ENCODE measurements around the gene TUBGCP4.

Gene TUBGCP4

GRCh38 chr15:43370310-43370974 is 459 bp upstream of the TUBGCP4 start:
- POLR2A ChIA-PET, result interaction anchor here (0.6 to 1.5 kb wide), 3 partner anchors 13 to 46 kb away, joined by 3 to 5 read pairs (median 4); no protein-coding TSS in a partner anchor
- H3K4me1 ChIP-seq (ENCODE audit: control insufficient read depth, insufficient read depth, low read length), result no peaks in the 10 kb centered on the region
- peak overlapping the region; percentile 78 for H3K4me3 ChIP-seq (ENCODE audit: low read depth, low read length)
- no peaks in the 10 kb centered on the region for H3K9me3 ChIP-seq (ENCODE audit: control insufficient read depth, insufficient read depth, low read depth, low read length)
- CTCF ChIA-PET, result interaction anchor here (0.6 to 1.9 kb wide), 6 partner anchors 13 to 406 kb away, joined by 3 to 11 read pairs (median 4); partner anchors contain the start of gene ELL3
- H3K36me3 ChIP-seq (ENCODE audit: control insufficient read depth in 2 of 2, insufficient read depth in 1 of 2, low read length in 2 of 2), result peaks cover 0 to 35% of the 10 kb centered on the region in 2 experiments; a peak in 1 of 3 replicates
- TF ChIP-seq ZNF777 (tag by site-specific recombination; IDR thresholded peaks at IDR 0.05; ENCODE audit: borderline replicate concordance) (no peak), REST (tag by site-specific recombination; IDR thresholded peaks at IDR 0.05) (peak; percentile 76), KLF9 (tag by site-specific recombination; IDR thresholded peaks at IDR 0.05; ENCODE audit: low read depth) (peak; percentile 69), PATZ1 (tag by site-specific recombination; IDR thresholded peaks at IDR 0.05) (peak; percentile 24; the same call in 1 of the 2 replicates), HOXC10 (CRISPR knock-in tag; IDR thresholded peaks at IDR 0.05) (no peak), ZNF529 (tag by site-specific recombination; IDR thresholded peaks at IDR 0.05; ENCODE audit: insufficient replicate concordance) (no peak), BCL11B (tag by site-specific recombination; IDR thresholded peaks at IDR 0.05; ENCODE audit: low read depth) (peak; percentile 60; the same call in 1 of the 2 replicates), KLF7 (tag by site-specific recombination; IDR thresholded peaks at IDR 0.05; ENCODE audit: borderline replicate concordance) (no peak)
- H3K27ac ChIP-seq (ENCODE audit: extremely low read depth, low read depth, low read length), result peak overlapping the region; percentile 86; the same call in 1 of the 2 replicates

GRCh38 chr15:43376017-43376705 is 5.3 kb downstream of the TUBGCP4 start:
- Histone ChIP-seq H3K36me3 (ENCODE audit: control insufficient read depth in 2 of 2, insufficient read depth in 1 of 2, low read length in 2 of 2) (peaks cover 23 to 37% of the 10 kb centered on the region in 2 experiments), H3K27ac (ENCODE audit: extremely low read depth, low read depth, low read length) (no peak overlapping the region), H3K9me3 (ENCODE audit: control insufficient read depth, insufficient read depth, low read depth, low read length) (no peaks in the 10 kb centered on the region), H3K4me3 (ENCODE audit: low read depth, low read length) (no peak overlapping the region), H3K4me1 (ENCODE audit: control insufficient read depth, insufficient read depth, low read length) (no peaks in the 10 kb centered on the region)
- TF ChIP-seq CTCF (tag by site-specific recombination; IDR thresholded peaks at IDR 0.05) (0 out of 2 replicates have a peak, but pooled peaks have one; percentile 10), ZNF48 (tag by site-specific recombination; IDR thresholded peaks at IDR 0.05) (no peak), ZNF747 (tag by site-specific recombination; IDR thresholded peaks at IDR 0.05) (no peak), ZNF544 (tag by site-specific recombination; IDR thresholded peaks at IDR 0.05) (no peak), ZNF280D (tag by site-specific recombination; IDR thresholded peaks at IDR 0.05) (no peak)
- CTCF ChIA-PET, result interaction anchor here (0.8 to 2.4 kb wide), 9 partner anchors 9 to 139 kb away, joined by 3 to 10 read pairs (median 4); no protein-coding TSS in a partner anchor
- POLR2A ChIA-PET, result interaction anchor here (0.6 kb wide), 2 partner anchors 14 to 34 kb away, joined by 3 read pairs; no protein-coding TSS in a partner anchor

Data from HEK293 (cell line).